Measurements from ENCODE around the gene PLA2G2C.

DNA sequence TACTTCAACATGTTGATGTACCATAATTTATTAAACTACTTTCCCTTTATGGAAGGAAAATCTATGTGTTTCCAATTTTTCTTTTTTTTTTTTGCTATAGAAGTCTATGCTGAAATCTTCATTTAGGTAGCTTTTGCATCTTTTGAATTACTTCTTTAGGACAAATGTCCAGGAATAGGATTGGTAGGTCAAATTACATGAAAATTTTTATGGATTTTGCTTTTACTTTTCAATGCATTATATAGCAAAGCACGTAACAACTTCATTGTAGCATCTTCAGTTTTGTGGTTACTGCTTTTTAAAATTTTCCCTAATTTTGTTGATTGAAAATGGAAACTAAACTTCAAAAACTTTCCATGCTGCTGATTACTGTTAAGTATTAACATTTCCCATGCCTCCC is 12.0 kb upstream of the PLA2G2C start:
- TF ChIP-seq, protein P1, sequence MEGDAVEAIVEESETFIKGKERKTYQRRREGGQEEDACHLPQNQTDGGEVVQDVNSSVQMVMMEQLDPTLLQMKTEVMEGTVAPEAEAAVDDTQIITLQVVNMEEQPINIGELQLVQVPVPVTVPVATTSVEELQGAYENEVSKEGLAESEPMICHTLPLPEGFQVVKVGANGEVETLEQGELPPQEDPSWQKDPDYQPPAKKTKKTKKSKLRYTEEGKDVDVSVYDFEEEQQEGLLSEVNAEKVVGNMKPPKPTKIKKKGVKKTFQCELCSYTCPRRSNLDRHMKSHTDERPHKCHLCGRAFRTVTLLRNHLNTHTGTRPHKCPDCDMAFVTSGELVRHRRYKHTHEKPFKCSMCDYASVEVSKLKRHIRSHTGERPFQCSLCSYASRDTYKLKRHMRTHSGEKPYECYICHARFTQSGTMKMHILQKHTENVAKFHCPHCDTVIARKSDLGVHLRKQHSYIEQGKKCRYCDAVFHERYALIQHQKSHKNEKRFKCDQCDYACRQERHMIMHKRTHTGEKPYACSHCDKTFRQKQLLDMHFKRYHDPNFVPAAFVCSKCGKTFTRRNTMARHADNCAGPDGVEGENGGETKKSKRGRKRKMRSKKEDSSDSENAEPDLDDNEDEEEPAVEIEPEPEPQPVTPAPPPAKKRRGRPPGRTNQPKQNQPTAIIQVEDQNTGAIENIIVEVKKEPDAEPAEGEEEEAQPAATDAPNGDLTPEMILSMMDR (conservative IDR thresholded peaks at IDR 0.05) = no peak
- TF ChIP-seq ZFX (IDR thresholded peaks at IDR 0.05) = no peak
